ENCODE data around the gene ADK. TPM values are rescaled to one million over a fixed set of nuclear protein-coding genes. Genes with fewer than 3 reads are reported as not detected.

ADK gene
- total RNA-seq, 1 donor from 2014 or later: 39.4 TPM

DNA sequence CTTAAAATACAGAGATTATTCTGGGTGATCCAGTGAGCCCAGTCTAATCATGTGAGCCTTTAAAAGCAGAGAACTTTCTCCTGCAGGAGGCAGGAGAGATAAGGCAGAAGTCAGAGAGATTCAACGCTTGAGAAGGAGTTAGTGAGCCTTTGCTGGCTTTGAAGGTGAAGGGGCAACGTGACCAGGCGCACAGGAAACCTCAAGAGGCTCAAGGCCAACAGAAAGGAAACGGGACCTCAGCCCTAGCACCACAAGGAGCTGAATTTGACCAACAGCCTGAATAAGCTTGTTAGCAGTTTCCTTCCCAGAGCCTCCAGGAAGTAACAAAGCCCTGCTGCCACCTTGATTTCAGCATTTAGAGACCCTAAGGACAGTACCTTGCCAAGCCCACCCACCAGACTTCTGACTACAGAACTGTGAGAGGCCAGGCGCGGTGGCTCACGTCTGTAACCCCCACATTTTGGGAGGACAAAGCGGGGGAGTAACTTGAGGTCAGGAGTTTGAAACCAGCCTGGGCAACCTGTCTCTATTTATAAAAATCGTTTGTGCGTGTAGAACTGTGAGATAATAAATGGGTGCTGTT, 588.1 kb downstream of the ADK start:
- TF ChIP-seq, protein P1, sequence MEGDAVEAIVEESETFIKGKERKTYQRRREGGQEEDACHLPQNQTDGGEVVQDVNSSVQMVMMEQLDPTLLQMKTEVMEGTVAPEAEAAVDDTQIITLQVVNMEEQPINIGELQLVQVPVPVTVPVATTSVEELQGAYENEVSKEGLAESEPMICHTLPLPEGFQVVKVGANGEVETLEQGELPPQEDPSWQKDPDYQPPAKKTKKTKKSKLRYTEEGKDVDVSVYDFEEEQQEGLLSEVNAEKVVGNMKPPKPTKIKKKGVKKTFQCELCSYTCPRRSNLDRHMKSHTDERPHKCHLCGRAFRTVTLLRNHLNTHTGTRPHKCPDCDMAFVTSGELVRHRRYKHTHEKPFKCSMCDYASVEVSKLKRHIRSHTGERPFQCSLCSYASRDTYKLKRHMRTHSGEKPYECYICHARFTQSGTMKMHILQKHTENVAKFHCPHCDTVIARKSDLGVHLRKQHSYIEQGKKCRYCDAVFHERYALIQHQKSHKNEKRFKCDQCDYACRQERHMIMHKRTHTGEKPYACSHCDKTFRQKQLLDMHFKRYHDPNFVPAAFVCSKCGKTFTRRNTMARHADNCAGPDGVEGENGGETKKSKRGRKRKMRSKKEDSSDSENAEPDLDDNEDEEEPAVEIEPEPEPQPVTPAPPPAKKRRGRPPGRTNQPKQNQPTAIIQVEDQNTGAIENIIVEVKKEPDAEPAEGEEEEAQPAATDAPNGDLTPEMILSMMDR (conservative IDR thresholded peaks at IDR 0.05; ENCODE audit: low read depth, low read length): peak; percentile 45
- DNase-seq (ENCODE audit: low read depth): no peak
- no peak overlapping the region for H3K4me3 ChIP-seq (ENCODE audit: low read depth, low read length)

DNA sequence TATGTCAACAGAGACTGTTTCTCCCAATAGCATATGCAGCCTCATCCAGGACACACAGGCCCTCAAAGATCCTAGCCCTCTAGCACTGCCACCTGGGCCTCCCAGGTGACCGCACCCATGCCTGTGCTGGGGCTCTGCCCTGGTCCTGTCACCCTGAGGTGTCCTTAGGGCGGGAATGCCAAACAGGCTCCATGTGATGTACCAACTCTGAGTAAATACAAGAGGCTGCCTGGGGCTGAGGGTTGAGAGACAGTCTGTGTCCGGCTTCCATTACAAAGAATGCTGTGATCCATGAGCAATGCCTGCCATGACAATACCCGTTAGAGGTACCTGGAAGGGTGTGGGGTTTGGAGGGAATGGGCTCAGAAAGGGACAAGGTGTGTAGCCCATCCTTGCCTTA, 592.4 kb downstream of the ADK start:
- no peak for DNase-seq (ENCODE audit: low read depth)
- TF ChIP-seq, protein P1 (conservative IDR thresholded peaks at IDR 0.05; ENCODE audit: low read depth, low read length): no peak

DNA sequence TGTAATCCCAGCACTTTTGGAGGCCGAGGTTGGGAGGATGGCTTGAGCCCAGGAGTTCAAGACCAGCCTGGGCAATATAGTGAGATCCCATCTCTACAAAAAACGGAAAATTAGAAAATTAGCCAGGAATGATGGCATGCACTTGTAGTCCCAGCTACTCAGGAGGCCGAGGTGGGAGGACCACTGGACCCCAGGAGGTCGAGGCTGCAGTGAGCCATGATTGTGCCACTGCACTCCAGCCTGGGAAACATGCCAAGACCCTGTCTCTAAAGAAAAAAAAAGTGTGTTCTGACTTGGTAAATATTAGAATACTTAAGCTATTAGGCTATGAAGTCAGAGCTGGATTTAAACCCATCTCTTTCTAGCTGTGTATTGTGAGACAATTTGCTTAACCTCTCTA, 594.4 kb downstream of the ADK start:
- no peak for DNase-seq (ENCODE audit: low read depth)
- no peak overlapping the region for H3K4me3 ChIP-seq (ENCODE audit: low read depth, low read length)
- TF ChIP-seq, protein P1 (conservative IDR thresholded peaks at IDR 0.05; ENCODE audit: low read depth, low read length): no peak

More for the DNA sequence above, 592.4 kb downstream of the ADK start:
- no peak overlapping the region for H3K4me3 ChIP-seq (ENCODE audit: low read depth, low read length)

DNA sequence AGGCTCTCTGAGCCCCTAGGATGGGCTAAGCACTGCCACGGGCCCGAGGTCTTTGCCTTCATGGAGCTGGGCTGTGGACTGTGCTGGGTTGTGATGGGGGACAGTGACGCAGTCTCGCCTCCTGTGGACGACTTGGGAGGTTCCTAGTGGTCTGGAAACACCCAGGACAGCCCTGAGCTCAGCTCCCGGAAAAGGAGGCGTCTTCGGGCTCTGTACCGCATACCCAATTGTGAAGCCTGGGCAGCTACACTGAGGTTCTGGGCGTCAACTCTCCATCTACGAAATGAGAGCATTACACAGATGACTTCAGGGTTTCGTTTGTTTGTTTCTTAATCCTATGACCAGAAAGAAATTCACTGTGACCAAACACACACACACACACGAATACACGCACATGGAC, 595.8 kb downstream of the ADK start:
- H3K4me3 ChIP-seq (ENCODE audit: low read depth, low read length): no peak overlapping the region
- TF ChIP-seq, protein P1 (conservative IDR thresholded peaks at IDR 0.05; ENCODE audit: low read depth, low read length): no peak
- DNase-seq (ENCODE audit: low read depth): no peak

DNA sequence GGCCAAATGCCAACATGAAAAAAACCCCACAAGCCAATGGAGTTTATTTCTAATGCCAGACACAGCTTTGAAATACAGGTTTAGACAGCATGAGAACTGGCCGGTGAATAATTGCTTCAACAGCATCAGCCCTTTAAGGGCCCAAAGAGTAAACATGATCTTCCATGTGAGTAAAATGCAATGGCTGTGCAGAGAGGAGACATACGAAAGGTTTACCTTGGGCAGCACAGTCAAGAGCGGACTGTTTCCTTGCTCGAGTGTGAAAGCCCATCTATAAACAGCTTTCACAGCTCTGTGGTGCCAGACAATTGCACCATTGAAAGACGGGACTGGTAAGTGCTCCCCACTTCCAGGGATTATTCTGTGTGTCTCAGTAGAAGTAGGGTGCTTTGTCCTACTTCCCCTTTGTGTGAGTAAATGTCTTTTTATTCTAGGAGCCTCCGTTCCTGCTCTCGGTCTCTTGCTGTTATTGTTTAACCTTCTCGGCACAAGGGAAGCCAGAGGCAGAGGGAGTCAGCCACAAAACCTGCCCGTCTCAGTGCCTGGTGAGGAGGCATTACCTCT, 597.5 kb downstream of the ADK start:
- TF ChIP-seq, protein P1 (conservative IDR thresholded peaks at IDR 0.05; ENCODE audit: low read depth, low read length): no peak
- no peak overlapping the region for H3K4me3 ChIP-seq (ENCODE audit: low read depth, low read length)
- no peak for DNase-seq (ENCODE audit: low read depth)

DNA sequence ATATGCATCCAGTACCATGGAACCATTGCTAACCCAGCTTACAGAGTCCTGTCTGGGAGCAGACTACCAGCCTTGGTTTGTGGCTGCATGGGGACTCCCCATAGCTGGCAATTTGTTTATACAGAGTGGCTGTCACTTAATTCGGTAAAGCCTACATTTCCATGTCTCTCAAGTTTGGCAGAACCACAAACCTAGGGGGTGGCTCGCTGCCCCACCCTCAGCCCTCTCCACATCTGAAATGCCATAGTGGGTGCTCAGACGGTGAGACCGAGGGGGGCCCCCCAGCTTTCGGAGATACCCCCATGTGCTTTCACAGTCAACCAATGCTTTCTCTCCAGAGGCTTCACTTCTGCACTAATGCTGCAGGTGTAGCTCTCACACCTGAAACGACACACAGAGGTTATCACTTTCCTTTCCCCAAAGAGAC, 599.8 kb downstream of the ADK start:
- no peak overlapping the region for H3K4me3 ChIP-seq (ENCODE audit: low read depth, low read length)
- DNase-seq (ENCODE audit: low read depth): no peak
- TF ChIP-seq, protein P1 (conservative IDR thresholded peaks at IDR 0.05; ENCODE audit: low read depth, low read length): no peak

All from epithelial cell of proximal tubule (primary cell).